GM21390 (cell line): Measurements from ENCODE around the gene F3.
"Not testable (repeated sequence)": the region's sequence is repeated elsewhere in the genome, so short reads cannot be mapped to it uniquely, and the experiment has no call there.

Experiments used
- ATAC-seq: cut with Tn5 transposase; IDR thresholded peaks from one replicate; pipeline ENCODE4 v1.9.1; 2021; ENCODE audit not compliant: unreplicated experiment

F3 gene

DNA sequence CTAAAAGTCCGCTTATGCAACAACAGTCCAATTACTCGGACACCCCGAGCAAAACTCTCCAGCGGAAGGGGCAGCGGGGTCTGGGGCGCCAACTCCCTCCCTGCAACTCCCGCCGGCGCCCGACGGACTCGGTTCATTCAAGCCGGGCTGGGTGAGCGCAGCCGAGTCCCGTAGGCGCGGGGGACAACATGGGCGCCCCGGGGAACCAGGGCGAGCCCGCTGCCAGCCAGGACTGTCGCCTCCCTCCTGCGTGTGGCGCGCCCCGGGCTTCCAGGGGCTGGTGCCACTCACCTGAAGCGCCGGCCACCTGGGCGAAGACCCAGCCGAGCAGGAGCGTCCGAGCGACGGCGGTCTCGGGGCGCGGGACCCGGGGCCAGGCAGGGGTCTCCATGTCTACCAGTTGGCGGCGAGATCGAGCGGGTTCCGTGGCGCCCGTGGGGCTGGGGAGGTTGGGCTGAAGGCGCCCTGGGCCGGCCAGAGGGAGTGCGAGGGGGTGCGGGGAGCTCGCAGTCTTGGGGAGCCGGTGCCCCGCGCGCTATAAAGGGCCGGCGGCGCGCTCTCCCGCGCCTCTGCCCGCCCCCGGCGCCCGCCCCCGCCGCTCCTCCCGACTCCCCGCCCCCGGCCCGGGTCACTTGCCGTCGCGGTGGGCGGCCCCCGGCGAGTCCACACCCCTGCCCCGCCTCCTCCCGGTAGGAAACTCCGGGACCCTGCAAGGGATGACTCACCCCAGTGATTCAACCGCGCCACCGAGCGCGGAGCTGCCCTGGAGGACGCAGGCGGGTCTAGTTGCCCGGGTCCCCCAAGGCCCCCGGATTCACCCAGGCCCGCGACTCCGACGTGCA, at the start of gene F3:
TSS of gene F3 (minus strand) at position 514 of the 842 bp plus-strand sequence. CDS start at position 391, 123 bp downstream.
- peak; percentile 80 for ATAC-seq

DNA sequence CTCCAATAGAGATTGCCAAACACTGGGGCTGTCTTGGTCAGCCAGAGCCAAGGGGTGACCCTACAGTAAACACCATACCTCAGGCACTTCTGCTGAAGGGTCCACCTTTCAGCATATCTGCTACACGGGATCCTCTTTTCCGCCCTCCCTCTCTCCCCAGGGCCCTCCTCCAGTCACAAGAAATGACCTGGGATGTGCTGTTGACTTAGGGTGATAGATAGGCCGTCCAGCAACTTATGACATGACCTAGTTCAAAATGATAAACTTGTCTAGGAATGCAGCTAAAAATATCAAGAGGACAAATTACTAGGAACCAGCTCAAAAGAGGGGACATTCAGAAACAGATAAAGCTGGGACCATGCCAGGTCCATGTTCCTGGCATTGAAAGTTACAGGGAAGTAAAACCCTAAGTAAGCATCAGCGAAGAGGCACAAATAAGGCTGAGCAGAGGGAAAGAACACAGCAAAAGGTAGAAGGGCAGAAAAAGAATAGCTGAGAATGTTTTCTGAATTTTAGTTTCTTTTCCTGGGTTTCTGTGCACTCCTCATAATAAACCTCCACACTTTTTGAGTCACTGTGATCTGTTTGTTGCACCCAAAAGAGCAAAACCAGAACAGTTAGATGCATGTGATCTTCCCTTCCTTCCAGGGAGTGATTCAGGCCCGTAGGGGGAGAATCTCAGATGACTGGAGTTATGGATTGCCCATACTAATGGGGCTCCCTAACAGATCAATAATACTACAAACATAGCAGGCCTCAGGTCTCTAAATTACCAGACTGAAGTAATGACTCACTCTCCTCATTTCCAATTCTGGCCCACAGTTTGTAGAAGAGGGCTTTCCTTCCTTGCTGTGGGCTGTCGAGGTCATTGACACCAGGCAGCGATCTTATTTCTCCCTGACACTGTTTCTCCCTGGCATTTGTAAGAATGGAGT, 48.9 kb upstream of the F3 start:
- no peak for ATAC-seq

DNA sequence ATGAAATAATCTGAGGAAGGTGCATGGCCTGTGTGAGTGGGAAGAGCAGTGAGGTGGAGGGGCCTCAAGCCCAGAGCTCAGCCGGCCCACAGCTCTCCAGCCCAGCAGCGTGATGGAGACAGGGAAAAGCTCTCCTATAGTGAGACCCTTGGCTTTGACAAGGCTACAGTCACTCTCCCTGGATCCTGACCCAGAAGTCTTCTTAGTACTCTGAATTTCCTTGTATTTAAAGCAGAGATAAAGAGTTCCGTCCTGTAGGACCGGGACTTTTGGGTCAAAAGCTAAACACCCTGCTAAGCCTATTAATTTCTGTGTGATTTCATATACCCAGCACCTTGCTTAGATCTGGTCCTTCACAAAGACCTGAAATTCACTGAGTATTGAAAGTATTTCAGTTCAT, 48.2 kb upstream of the F3 start:
- ATAC-seq, result no peak

DNA sequence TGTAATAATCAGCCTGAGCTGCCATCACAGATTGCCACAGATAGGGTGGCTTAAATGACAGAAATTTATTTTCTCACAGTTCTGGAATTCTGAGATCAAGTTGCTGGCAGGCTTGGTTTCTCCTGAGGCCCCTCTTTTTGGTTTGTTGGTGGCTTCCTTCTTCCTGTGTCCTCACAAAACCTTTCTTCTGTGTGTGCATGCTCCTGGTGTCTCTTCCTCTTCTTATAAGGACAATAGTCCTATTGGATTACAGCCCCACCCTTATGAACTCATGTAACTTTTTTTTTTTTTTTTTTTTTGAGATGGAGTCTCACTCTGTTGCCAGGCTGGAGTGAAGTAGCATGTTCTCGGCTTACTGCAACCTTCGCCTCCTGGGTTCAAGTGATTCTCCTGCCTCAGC, 41.0 kb upstream of the F3 start:
- ATAC-seq, result no peak

DNA sequence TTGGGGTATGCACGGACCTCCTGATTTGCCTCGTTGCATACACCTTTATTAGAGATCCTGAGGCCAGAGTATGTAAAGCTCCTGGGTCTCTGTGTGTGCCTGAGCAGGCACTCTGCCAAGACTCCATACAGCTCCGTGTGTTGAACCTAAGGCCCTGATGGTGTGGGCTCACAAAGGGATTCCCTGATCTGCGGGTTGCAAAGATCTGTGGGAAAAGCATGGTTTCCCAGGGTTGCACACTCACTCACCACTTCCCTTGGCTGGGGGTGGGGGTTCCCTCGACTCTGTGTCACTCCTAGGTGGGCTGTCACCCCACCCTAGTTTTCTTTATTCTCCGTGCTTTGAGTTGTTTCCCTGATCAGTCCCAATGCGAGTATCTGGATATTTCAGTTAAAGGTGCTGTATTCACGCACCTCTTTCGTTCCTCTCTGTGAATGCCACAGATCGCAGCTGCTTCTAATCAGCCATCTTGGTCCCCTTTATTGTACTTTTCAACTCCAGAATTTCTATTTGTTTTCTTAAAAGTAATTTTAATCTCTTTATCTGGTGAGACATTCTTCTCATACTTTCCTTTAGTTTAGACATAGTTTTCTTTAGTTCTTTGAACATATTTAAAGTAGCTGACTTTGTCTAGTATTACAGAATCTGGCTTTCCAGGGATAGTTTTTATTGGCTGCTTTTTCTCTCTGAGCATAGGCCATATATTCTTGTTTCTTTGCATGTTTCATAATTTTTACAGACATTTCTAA, 39.0 kb upstream of the F3 start:
- ATAC-seq, result no peak

DNA sequence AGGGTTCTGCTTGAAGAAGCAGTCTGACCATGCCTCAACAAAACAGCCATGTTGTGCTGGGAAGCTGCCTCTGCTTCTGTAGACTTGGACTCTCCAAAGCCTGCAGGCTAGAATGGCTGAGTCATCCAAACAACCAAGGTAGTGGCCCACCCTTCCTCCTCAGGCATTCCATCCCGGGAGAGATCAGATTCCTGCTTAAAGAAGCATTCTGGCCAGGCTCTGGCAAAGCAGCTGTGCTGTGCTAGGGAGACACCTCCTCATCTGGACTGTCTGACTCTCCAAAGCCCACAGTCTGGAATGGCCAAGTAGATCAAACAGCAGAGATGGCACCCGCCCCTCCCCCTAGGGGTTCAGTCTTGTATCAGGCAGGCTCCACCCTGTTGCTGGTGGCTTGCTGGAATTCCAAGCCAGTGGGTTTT, 38.3 kb upstream of the F3 start:
- ATAC-seq, result no peak

DNA sequence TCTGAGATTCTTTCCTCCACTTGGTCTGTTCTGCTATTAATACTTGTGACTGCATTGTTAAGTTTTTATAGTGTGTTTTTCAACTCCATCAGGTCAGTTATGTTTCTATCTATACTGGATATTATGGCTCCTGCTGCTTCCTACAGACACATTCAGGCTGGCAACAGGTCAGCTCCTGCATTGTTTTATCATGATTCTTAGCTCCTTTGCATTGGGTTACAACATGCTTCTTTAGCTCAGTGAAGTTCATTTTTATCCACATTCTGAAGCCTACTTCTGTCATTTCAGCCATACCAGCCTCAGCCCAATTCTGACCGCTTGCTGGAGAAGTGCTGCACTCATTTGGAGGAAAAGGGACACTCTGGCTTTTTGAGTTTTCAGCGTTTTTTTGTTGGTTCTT, 37.3 kb upstream of the F3 start:
- ATAC-seq, result no peak

DNA sequence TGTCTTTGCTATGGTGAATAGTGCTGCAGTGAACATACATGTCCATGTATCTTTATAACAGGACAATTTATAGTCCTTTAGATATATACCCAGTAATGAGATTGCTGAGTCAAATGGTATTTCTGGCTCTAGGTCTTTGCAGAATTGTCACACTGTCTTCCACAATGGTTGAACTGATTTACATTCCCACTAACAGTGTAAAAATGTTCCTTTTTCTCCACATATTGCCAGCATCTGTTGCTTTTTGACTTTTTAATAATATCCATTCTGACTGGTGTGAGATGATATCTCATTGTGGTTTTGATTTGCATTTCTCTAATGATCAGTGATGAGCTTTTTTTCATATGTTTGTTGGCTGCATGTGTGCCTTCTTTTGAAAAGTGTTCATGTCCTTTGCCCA, 32.4 kb upstream of the F3 start:
- ATAC-seq, result not testable (repeated sequence)

DNA sequence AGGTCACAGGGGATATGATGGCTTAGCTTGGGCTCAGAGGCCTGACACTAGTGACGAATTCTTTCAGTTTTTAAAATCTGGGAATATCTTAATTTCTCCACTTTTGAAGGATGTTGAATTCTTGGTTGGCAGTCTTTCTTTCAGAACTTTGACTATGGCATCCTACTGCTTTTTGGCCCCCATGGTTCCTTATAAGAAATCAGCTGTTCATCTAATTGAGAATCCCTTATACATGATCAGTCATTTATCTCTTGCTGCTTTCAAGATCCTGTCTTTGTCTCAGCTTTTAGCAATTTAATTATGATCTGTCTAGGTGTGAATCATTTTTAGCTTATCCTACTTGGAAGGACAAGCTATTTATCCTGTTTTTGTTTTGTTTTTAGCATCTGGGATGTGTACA, 31.2 kb upstream of the F3 start:
- no peak for ATAC-seq

DNA sequence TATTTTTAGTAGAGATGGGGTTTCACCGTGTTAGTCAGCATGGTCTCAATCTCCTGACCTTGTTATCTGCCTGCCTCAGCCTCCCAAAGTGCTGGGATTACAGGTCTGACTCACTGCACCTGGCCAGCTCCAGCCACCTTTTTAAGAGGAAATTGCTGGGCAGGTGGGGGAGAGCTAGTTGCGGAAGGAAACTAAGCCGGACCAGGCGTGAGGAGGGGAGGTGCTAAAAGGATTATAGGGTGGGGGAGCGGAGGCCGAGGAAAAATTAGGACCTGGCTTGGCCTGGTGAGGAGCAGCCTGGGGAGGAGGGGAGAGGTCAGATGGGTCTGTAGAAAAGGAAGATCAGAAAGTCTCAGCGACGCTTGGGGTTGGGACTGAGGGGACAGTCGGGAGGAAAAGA, 29.4 kb upstream of the F3 start:
- ATAC-seq, result not testable (repeated sequence)

DNA sequence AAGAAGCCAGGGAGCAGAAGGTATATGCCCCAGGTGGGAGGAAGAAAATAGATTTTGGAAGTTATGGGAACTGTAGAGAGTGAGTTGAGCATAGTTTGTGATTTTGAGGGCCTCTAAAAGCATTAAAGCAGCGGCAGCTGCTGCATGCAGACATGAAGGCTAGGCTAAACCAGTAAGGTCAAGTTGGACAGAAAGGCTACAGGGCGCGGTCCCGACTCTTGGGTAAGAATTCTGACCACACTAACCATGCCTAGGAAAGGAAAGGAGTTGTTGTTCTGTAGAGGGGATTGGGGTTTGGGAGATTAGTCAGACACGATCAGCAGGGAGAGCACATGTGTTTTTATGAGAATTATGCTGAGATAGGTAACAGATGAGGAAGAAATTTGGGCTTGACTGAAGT, 27.2 kb upstream of the F3 start:
- ATAC-seq, result not testable (repeated sequence)

DNA sequence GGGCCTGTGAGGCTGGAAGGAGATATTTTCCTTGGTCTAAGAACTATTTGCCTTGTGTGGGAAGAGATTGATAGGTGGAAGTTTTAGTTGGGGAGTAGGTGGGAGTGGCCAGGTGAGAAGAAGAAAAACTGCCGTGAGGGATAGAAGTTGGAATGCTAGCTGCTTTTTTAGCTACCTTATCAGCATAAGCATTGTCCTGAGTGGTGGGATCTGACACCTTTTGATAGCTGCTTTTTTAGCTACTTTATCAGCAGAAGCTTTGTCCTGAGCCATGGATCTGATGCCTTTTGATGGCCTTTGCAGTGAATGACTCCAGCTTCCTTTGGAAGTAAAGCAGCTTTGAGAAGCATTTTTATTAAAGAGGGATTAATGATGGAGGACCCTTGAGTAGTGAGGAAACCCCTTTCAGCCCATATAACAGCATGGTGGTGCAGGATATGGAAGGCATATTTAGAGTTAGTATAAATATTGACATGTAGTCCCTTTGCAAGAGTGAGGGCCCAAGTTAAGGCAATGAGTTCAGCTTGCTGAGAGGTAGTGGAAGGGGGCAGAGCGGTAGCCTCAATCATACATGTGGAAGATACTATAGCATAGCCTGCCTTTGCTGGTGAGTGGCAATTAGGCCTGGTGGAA, 26.5 kb upstream of the F3 start:
- not testable (repeated sequence) for ATAC-seq

DNA sequence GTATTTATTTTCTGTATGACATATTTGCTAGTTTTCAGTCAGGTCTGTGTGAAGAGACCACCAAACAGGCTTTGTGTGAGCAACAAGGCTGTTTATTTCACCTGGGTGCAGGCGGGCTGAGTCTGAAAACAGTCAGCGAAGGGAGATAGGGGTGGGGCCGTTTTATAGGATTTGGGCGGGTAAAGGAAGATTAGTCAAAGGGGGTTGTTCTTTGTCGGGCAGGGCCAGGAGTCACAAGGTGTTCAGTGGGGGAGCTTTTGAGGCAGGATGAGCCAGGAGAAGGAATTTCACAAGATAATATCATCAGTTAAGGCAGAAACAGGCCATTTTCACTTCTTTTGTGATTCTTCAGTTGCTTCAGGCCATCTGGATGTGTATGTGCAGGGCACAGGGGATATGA, 24.9 kb upstream of the F3 start:
- not testable (repeated sequence) for ATAC-seq

DNA sequence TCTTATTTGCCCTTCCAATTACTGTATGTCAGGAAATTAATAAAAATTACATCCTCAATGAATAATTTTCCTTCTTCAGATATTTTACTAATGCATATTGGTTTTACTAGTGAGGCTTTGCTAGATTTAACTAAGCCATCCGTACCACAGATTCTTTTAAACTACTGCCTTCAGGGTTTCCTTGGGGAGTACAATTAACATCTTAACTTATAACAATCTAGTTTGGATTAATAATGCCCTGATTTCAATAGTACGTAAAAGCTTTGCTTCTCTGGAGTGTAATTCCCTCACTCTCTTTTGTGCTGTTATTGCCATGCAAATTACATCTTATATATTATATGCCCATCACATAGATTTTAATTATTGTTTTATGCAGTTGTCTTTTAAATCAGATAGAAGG, 24.3 kb upstream of the F3 start:
- ATAC-seq, result no peak

DNA sequence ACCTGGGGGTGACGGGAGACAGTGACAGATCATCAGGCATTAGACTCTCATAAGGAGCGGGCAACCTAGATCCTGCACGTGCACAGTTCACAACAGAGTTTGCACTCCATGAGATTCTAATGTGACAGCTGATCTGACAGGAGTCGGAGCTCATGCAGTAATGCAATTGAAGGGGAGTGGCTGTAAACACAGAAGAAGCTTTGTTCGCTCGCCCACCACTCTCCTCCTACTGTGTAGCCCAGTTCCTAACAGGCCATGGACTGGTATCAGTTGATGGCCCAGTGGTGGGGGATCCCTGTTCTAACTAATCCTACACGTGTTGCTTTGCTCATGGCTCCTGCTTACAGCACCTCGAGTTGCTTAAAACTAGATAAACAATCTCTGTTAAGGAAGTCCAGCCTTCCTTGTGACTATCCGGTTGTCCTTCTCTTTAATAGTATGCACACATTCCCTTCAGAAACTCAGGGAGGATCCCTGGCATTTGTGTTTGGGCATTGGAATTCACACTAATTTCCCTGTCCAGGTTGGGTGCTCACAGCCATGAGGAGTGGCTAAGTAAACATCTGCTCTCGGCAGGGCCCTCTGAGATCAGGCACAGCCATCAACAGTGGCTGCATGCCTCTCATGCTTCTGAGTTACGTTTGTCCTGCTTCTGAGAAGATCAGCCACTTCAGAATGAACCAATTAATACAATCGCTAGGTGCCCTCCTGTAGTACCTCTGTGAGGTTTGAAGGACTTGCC, 21.1 kb upstream of the F3 start:
- no peak for ATAC-seq

DNA sequence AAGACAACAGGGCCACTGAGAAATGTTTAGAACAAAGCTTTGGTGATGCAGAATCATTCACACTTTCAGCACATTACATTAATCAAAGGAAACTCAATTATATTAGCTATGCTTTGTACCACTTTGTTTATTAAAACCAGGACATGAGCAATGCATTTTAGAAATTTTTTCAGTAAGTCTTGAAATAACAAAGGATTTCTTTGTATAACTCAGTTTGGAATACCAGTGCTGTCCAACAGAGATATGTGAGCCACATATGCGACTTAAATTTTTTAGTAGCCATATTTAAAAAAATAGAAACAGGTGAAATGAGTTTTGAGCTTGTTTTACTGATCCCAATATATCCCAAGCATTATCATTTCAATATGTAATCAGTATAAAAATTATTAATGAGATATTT, 18.8 kb upstream of the F3 start:
- no peak for ATAC-seq

DNA sequence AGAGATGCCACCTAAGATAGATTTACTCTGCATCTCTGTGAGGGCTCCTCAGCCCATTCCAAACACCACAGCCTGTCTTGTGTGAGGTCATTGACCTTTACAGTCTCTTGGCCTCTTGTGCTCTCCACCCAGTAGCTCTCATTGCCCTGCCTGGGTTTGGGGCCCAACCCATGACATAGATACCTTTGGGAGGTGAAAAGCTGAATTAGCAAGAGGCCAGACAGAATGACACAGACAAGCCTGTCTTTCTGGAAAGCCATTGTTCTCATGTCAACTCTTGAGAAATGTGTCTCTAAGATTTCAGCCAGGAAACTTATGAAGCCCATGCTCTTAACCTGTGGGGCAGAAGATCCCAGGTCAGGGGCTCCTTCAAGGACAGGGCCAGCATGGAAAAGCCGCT, 18.4 kb upstream of the F3 start:
- no peak for ATAC-seq

DNA sequence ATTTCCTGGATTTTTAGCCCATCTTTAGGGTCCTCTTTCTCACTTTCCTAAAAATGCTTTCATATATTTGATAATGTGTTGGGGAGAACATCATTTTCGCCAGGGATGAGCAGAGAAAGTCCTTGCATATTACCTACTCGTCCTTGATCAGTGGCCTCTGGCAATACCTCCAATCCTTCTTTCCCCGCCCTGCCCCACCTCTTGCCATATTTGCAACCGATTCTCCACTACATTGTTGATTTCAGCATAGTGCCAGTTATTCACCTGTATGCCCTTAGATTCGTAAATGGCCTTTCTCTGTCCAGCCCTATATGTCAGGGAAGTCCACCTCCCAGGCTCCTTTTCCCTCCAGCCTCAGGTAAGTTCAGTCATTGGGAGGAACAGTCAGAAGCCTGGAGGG, 13.5 kb upstream of the F3 start:
- ATAC-seq, result no peak

DNA sequence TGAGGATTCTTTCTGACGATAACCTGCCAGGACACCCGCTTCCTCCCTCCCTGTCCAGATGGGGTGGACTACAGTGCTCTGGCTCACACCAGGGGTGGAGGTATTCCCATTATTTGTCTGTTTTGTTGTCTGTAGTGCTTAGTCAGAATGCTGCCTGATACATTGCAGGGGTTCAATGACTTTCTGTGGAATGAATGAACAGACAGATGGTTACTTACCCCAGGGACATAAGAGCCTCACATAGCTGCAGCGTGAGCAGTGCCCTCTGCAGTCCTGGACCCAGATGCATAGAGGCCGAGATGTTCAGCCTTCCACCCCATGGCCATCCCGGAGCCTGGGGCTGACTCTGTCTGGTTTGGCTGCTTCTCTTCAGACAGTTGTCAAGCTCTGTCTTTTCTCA, 13.0 kb upstream of the F3 start:
- ATAC-seq, result no peak

DNA sequence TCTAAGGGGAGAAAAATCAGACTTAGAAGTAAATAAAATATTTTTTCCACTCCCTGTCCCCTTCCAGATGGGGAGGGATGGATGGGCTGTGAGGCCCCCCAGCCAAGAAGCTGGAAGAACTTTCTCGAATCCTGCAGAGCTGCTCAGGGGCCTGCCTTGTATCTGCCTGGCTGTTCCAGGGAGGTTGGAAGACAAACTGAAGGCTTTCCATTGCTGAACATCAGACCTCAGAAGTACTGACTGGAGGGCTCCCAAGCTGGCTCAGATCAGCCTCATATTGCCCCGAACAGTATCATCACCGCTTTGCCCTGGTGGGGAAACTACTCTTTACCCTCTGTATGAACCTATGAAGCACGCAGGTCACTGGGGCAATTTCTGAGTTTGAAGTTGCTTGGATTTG, 12.4 kb upstream of the F3 start:
- no peak for ATAC-seq
